ENCODE data around the gene GRIFIN.

The GRIFIN gene

GRCh38 chr7:2488272-2488645 is 12.1 kb upstream of the GRIFIN start:
- Histone ChIP-seq H3K9me2 (ENCODE audit: low read depth, low read length) (no peaks in the 10 kb centered on the region), H3K36me3 (ENCODE audit: insufficient read depth, low read length) (no peaks in the 10 kb centered on the region), H3K9ac (ENCODE audit: low read length) (no peak overlapping the region), H3K27ac (ENCODE audit: low read depth, low read length, poor library complexity, severe bottlenecking) (no peak overlapping the region), H3K79me2 (ENCODE audit: insufficient read depth, low read length) (no peaks in the 10 kb centered on the region), H3K9me3 (ENCODE audit: low read length) (no peaks in the 10 kb centered on the region), H3F3A (ENCODE audit: insufficient read depth, low read length) (no peaks in the 10 kb centered on the region), H4K20me1 (ENCODE audit: insufficient read depth, low read length) (no peaks in the 10 kb centered on the region), H3K27me3 (ENCODE audit: insufficient read depth, low read length) (peaks cover 5% of the 10 kb centered on the region; the same call in 1 of the 2 replicates), H2AFZ (ENCODE audit: low read length) (no peak overlapping the region), H3K4me2 (ENCODE audit: low read length) (no peak overlapping the region), H3K4me3 (ENCODE audit: low read depth, low read length, poor library complexity, severe bottlenecking) (no peak overlapping the region), H3K4me1 (ENCODE audit: insufficient read depth, low read length, severe bottlenecking) (no peaks in the 10 kb centered on the region)
- TF ChIP-seq, protein P1, sequence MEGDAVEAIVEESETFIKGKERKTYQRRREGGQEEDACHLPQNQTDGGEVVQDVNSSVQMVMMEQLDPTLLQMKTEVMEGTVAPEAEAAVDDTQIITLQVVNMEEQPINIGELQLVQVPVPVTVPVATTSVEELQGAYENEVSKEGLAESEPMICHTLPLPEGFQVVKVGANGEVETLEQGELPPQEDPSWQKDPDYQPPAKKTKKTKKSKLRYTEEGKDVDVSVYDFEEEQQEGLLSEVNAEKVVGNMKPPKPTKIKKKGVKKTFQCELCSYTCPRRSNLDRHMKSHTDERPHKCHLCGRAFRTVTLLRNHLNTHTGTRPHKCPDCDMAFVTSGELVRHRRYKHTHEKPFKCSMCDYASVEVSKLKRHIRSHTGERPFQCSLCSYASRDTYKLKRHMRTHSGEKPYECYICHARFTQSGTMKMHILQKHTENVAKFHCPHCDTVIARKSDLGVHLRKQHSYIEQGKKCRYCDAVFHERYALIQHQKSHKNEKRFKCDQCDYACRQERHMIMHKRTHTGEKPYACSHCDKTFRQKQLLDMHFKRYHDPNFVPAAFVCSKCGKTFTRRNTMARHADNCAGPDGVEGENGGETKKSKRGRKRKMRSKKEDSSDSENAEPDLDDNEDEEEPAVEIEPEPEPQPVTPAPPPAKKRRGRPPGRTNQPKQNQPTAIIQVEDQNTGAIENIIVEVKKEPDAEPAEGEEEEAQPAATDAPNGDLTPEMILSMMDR (IDR thresholded peaks at IDR 0.05; ENCODE audit: low read length) = no peak
- no peak for TF ChIP-seq EZH2 (IDR thresholded peaks at IDR 0.05; ENCODE audit: borderline replicate concordance, low read length)

DNA sequence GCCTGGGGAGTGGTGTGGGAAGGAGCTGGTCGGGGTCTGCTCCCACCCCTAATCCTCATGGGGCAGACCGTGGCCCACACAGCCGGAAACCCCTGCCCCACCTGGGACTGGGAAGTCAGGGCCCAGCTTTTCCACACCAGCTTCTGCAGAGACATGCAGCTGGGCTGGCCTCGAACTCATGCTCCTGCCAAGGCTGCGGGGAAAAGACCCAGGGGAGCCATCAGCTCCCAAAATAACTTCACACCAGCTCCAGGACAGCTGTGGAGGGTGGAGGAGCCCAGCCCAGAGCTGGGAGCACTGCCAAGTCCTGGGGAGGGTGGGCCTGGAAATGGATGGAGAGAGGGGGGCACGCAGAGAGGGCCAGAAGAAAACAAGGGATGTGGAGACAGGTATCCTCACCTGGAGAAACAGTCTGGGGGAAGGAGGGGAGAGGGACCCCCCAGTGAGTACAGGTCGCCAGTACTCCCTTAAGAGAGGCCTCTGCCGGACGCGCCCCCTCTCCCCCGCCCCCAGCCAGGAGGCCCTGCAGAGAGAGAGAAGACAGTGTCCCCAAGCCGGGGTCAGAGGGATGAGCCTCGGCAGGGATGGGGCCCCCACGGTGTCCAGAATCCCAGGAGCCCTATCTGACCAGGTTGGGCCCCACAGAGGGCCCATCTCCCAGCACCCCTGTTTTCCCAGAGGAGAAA is 11.5 kb upstream of the GRIFIN start:
- H3K4me1 ChIP-seq (ENCODE audit: insufficient read depth, low read length, severe bottlenecking) = no peaks in the 10 kb centered on the region
- no peak overlapping the region for H3K9ac ChIP-seq (ENCODE audit: low read length)
- H3K4me3 ChIP-seq (ENCODE audit: low read depth, low read length, poor library complexity, severe bottlenecking) = no peak overlapping the region
- no peaks in the 10 kb centered on the region for H4K20me1 ChIP-seq (ENCODE audit: insufficient read depth, low read length)
- TF ChIP-seq, protein P1 (IDR thresholded peaks at IDR 0.05; ENCODE audit: low read length) = no peak
- H3F3A ChIP-seq (ENCODE audit: insufficient read depth, low read length) = no peaks in the 10 kb centered on the region
- H3K36me3 ChIP-seq (ENCODE audit: insufficient read depth, low read length) = no peaks in the 10 kb centered on the region
- H3K27me3 ChIP-seq (ENCODE audit: insufficient read depth, low read length) = peaks cover 9% of the 10 kb centered on the region; the same call in 1 of the 2 replicates
- no peaks in the 10 kb centered on the region for H3K9me2 ChIP-seq (ENCODE audit: low read depth, low read length)
- no peak overlapping the region for H3K27ac ChIP-seq (ENCODE audit: low read depth, low read length, poor library complexity, severe bottlenecking)
- H3K4me2 ChIP-seq (ENCODE audit: low read length) = no peak overlapping the region
- H3K9me3 ChIP-seq (ENCODE audit: low read length) = no peaks in the 10 kb centered on the region
- no peaks in the 10 kb centered on the region for H3K79me2 ChIP-seq (ENCODE audit: insufficient read depth, low read length)
- H2AFZ ChIP-seq (ENCODE audit: low read length) = no peak overlapping the region

DNA sequence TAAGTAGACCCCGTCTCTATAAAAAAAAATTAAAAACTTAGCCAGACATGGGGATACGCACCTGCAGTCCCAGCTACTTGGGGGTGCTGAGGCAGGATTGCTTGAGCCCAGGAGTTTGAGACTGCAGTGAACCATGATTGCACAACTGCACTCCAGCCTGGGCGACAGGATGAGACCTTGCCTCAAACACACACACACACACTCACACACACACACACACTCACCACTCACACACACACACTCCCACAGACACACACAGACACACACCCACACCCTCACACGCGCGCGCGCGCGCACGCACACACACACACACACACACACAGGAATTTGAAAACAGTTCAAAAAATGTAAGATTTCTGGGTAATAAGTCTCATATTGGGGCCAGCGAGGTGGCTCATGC is 8.7 kb upstream of the GRIFIN start:
- H3F3A ChIP-seq (ENCODE audit: insufficient read depth, low read length) = no peaks in the 10 kb centered on the region
- no peak overlapping the region for H3K9ac ChIP-seq (ENCODE audit: low read length)
- H3K36me3 ChIP-seq (ENCODE audit: insufficient read depth, low read length) = no peaks in the 10 kb centered on the region
- TF ChIP-seq, protein P1 (IDR thresholded peaks at IDR 0.05; ENCODE audit: low read length) = no peak
- TF ChIP-seq EZH2 (IDR thresholded peaks at IDR 0.05; ENCODE audit: borderline replicate concordance, low read length) = no peak
- H3K4me3 ChIP-seq (ENCODE audit: low read depth, low read length, poor library complexity, severe bottlenecking) = no peak overlapping the region
- no peak overlapping the region for H3K4me2 ChIP-seq (ENCODE audit: low read length)
- H4K20me1 ChIP-seq (ENCODE audit: insufficient read depth, low read length) = no peaks in the 10 kb centered on the region
- H3K27me3 ChIP-seq (ENCODE audit: insufficient read depth, low read length) = peaks cover 15% of the 10 kb centered on the region; the same call in 1 of the 2 replicates
- H3K4me1 ChIP-seq (ENCODE audit: insufficient read depth, low read length, severe bottlenecking) = no peaks in the 10 kb centered on the region
- H2AFZ ChIP-seq (ENCODE audit: low read length) = no peak overlapping the region
- H3K9me2 ChIP-seq (ENCODE audit: low read depth, low read length) = no peaks in the 10 kb centered on the region
- H3K27ac ChIP-seq (ENCODE audit: low read depth, low read length, poor library complexity, severe bottlenecking) = no peak overlapping the region
- no peaks in the 10 kb centered on the region for H3K9me3 ChIP-seq (ENCODE audit: low read length)
- H3K79me2 ChIP-seq (ENCODE audit: insufficient read depth, low read length) = no peaks in the 10 kb centered on the region
